Measurements from ENCODE around the gene SLC38A1. TPM values are rescaled to one million over a fixed set of nuclear protein-coding genes. Genes with fewer than 3 reads are reported as not detected.
"Not testable (repeated sequence)": the region's sequence is repeated elsewhere in the genome, so short reads cannot be mapped to it uniquely, and the experiment has no call there.

The SLC38A1 gene
- total and polyA plus RNA-seq, 7 donors, result 8.4 to 209 (median 149) TPM

DNA sequence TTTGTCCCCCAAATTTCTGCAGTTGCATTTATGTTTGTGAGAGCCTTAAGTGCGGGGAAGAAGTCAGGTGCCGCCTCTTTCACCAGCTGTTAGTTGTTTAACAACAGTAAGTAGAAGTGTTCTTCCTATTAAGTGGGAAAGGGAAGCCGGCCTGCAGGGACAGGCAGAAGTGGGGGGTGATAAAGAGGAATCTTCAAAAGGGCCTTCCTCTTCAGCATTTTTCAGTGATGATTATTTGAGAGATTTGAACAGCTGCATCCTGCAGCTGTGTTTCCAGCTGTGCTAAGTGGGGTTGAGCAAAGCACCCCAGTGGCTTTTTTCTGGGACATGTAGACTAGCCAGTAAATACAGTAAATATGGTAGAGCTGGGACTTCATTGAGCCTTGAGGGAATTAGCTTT, 32.1 kb upstream of the SLC38A1 start:
- peak in 1 of 4 donors; percentile 27 for TF ChIP-seq POLR2AphosphoS5 (IDR thresholded peaks at IDR 0.05)
- TF ChIP-seq POLR2A (IDR thresholded peaks at IDR 0.05), result no peak
- no peak for TF ChIP-seq EP300 (IDR thresholded peaks at IDR 0.05)
- TF ChIP-seq, protein P1, sequence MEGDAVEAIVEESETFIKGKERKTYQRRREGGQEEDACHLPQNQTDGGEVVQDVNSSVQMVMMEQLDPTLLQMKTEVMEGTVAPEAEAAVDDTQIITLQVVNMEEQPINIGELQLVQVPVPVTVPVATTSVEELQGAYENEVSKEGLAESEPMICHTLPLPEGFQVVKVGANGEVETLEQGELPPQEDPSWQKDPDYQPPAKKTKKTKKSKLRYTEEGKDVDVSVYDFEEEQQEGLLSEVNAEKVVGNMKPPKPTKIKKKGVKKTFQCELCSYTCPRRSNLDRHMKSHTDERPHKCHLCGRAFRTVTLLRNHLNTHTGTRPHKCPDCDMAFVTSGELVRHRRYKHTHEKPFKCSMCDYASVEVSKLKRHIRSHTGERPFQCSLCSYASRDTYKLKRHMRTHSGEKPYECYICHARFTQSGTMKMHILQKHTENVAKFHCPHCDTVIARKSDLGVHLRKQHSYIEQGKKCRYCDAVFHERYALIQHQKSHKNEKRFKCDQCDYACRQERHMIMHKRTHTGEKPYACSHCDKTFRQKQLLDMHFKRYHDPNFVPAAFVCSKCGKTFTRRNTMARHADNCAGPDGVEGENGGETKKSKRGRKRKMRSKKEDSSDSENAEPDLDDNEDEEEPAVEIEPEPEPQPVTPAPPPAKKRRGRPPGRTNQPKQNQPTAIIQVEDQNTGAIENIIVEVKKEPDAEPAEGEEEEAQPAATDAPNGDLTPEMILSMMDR (IDR thresholded peaks at IDR 0.05), result no peak
- intact Hi-C loops (cut with DNase I), result no loop called here
- no peak for DNase-seq
- Histone ChIP-seq H3K9me3 (no peaks in the 10 kb centered on the region), H3K4me3 (no peak overlapping the region), H3K4me1 (peaks cover 0 to 19% (median 13%) of the 10 kb centered on the region in 4 donors), H3K27me3 (no peaks in the 10 kb centered on the region), H3K27ac (no peak overlapping the region), H3K36me3 (no peaks in the 10 kb centered on the region)
- 53 to 80% methylated on average over 3 of the region's 3 CpGs for whole genome bisulfite sequencing, 2 donors

GRCh38 chr12:46299851-46300250, 31.0 kb upstream of the SLC38A1 start:
- H3K27me3 ChIP-seq, result no peaks in the 10 kb centered on the region
- H3K4me1 ChIP-seq, result peaks cover 0 to 18% (median 13%) of the 10 kb centered on the region in 4 donors
- no peak overlapping the region for H3K27ac ChIP-seq
- TF ChIP-seq, protein P1 (IDR thresholded peaks at IDR 0.05), result no peak
- TF ChIP-seq POLR2AphosphoS5 (IDR thresholded peaks at IDR 0.05) (no peak), EP300 (IDR thresholded peaks at IDR 0.05) (no peak), POLR2A (IDR thresholded peaks at IDR 0.05) (no peak)
- H3K9me3 ChIP-seq, result no peaks in the 10 kb centered on the region
- no peaks in the 10 kb centered on the region for H3K36me3 ChIP-seq
- intact Hi-C loops (cut with DNase I), result no loop called here
- no peak overlapping the region for H3K4me3 ChIP-seq
- no peak for DNase-seq

- Histone ChIP-seq H3K27me3 (no peaks in the 10 kb centered on the region), H3K4me3 (no peak overlapping the region), H3K27ac (no peak overlapping the region), H3K4me1 (peaks cover 0 to 3% (median under 1%) of the 10 kb centered on the region in 4 donors), H3K9me3 (no peaks in the 10 kb centered on the region), H3K36me3 (no peaks in the 10 kb centered on the region)
- 85 to 92% methylated on average over 2 of the region's 2 CpGs for WGBS, 2 donors
- TF ChIP-seq, protein P1 (IDR thresholded peaks at IDR 0.05), result no peak
- TF ChIP-seq POLR2AphosphoS5 (IDR thresholded peaks at IDR 0.05) (no peak), EP300 (IDR thresholded peaks at IDR 0.05) (no peak), POLR2A (IDR thresholded peaks at IDR 0.05) (no peak)
- no peak for DNase-seq
- intact Hi-C loops (cut with DNase I), result no loop called here
Observed at GRCh38 chr12:46298261-46298660, 29.4 kb upstream of the SLC38A1 start.

DNA sequence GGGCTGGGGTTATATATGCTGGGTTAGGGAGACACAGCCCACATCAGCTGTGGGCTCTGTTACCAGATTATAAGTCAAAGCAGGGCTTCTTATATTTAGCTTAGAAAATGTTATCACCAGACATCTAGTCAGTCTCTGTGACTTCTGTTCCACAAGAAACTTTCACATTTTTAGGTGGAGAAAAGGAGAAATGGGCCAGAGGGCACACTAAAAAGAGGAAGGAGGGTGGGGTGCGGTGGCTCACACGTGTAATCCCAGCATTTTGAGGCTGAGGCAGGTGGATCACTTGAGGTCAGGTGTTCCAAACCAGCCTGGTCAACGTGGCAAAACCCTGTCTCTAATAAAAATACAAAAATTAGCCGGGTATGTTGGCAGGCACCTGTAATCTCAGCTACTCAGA, 28.0 kb upstream of the SLC38A1 start:
- no peak overlapping the region for H3K27ac ChIP-seq
- intact Hi-C loops (cut with DNase I), result no loop called here
- no peaks in the 10 kb centered on the region for H3K9me3 ChIP-seq
- no peaks in the 10 kb centered on the region for H3K4me1 ChIP-seq
- no peaks in the 10 kb centered on the region for H3K36me3 ChIP-seq
- H3K4me3 ChIP-seq, result no peak overlapping the region
- TF ChIP-seq, protein P1 (IDR thresholded peaks at IDR 0.05), result no peak
- TF ChIP-seq EP300 (IDR thresholded peaks at IDR 0.05) (no peak), POLR2A (IDR thresholded peaks at IDR 0.05) (no peak), POLR2AphosphoS5 (IDR thresholded peaks at IDR 0.05) (no peak)
- no peaks in the 10 kb centered on the region for H3K27me3 ChIP-seq
- DNase-seq, result no peak
- 59 to 63% methylated on average over 4 of the region's 4 CpGs for WGBS, 2 donors

DNA sequence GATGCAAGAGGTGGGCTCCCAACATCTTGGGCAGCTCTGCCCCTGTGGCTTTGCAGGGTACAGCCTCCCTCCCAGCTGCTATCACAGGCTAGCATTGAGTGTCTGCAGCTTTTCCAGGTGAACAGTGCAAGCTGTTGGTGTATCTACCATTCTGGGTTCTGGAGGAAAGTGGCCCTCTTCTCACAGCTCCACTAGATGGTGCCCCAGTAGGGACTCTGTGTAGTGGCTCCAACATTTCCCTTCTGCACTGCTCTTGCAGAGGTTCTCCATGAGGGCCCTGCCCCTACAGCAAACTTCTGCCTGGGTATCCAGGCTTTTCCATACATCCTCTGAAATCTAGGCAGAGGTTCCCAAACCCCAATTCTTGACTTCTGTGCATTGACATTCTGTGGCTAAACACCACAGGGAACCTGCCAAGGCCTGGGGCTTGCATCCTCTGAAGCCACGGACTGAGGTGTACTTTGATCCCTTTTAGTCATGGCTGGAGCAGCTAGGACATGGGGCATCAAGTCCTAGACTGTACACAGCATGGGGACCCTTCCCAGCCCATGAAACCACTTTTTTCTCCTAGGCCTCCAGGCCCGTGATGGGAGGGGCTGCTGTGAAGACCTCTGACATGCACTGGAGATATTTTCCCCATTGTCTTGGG, 24.0 kb upstream of the SLC38A1 start:
- no peak for TF ChIP-seq EP300 (IDR thresholded peaks at IDR 0.05)
- no peak for TF ChIP-seq POLR2AphosphoS5 (IDR thresholded peaks at IDR 0.05)
- no peak for TF ChIP-seq POLR2A (IDR thresholded peaks at IDR 0.05)
- TF ChIP-seq, protein P1 (IDR thresholded peaks at IDR 0.05), result no peak
- intact Hi-C loops (cut with DNase I), result no loop called here
- Histone ChIP-seq H3K4me1 (no peaks in the 10 kb centered on the region), H3K9me3 (no peaks in the 10 kb centered on the region), H3K4me3 (no peak overlapping the region), H3K27ac (no peak overlapping the region), H3K36me3 (no peaks in the 10 kb centered on the region), H3K27me3 (no peaks in the 10 kb centered on the region)
- 79 to 92% methylated on average over 2 of the region's 2 CpGs for WGBS, 2 donors
- DNase-seq, result no peak

- H3K9me3 ChIP-seq; H3K36me3 ChIP-seq; H3K4me3 ChIP-seq; DNase-seq; H3K27ac ChIP-seq; H3K27me3 ChIP-seq; H3K4me1 ChIP-seq; intact Hi-C loops (cut with DNase I): not testable (repeated sequence)
- WGBS, 2 donors, result 97 to 100% methylated on average over 3 of the region's 3 CpGs
Observed at GRCh38 chr12:46291953-46292352, 23.1 kb upstream of the SLC38A1 start.

DNA sequence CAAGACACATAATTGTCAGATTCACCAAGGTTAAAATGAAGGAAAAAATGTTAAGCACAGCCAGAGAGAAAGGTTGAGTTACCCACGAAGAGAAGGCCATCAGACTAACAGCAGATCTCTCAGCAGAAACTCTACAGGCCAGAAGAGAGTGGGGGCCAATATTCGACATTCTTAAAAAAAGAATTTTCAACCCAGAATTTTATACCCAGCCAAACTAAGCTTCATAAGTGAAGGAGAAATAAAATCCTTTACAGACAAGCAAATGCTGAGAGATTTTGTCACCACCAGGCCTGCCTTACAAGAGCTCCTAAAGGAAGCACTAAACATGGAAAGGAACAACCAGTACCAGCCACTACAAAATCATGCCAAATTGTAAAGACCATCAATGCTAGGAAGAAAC, 16.3 kb upstream of the SLC38A1 start:
- WGBS, 2 donors, result 62 to 72% methylated on average over 2 of the region's 2 CpGs
- intact Hi-C loops (cut with DNase I); H3K27ac ChIP-seq; H3K27me3 ChIP-seq; H3K4me3 ChIP-seq; H3K36me3 ChIP-seq; H3K4me1 ChIP-seq; DNase-seq: not testable (repeated sequence)
- H3K9me3 ChIP-seq, result peaks cover 0 to 30% (median 11%) of the 10 kb centered on the region in 4 donors

All from sigmoid colon (tissue), 7 donors.